ENCODE measurements around the gene RPL22.

Gene RPL22

GRCh38 chr1:6199298-6200187 is at the start of gene RPL22:
Gene RPL22, minus strand, starts transcription at chr1:6199595. Its CDS starts 22 bp downstream, at chr1:6199573.
- peak; percentile 99 for DNase-seq (ENCODE audit: low read depth in 2 of 2)

GRCh38 chr1:6248161-6248776 is 48.9 kb upstream of the RPL22 start:
- DNase-seq (ENCODE audit: low read depth in 2 of 2), result no peak

GRCh38 chr1:6247651-6248050 is 48.3 kb upstream of the RPL22 start:
- DNase-seq (ENCODE audit: low read depth in 2 of 2), result no peak

- DNase-seq (ENCODE audit: low read depth in 2 of 2), result peak in 1 of 2 experiments; percentile 23
These were observed 47.4 kb upstream of the RPL22 start for GRCh38 chr1:6246497-6247467.

DNA sequence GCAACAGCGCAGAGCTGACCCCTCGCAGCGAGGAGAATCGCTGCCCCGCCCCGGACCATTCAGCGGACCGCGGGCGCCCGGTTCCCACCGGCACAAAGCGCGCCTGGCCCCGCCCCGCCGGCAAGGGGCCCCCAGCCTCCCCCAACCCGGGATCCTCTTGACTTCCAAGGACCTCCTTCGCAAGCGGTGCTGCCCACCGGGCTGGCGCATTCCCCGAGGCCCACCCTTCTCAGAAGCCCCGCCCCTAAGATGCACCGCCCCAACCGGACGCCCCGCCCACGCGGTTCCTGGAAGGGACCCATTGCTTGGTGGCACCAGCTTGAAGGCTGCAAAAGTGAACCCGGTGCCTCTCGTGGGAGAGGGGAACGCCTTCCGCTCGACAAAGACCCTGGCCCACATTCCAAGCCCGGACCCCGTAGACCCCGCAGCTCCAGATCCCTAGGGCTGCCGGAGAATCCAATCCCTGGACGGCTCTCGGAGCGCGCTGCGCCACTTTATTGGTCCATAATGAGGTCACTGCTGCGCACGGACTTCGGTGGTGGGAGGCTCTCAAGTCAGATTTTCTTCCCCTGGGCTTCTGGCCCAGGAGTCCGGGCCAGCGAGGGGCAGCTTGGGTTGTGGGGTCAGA is 46.6 kb upstream of the RPL22 start:
- no peak for DNase-seq (ENCODE audit: low read depth in 2 of 2)

GRCh38 chr1:6245086-6245868 is 45.9 kb upstream of the RPL22 start:
- DNase-seq (ENCODE audit: low read depth in 2 of 2), result peak; percentile 45 to 49

DNA sequence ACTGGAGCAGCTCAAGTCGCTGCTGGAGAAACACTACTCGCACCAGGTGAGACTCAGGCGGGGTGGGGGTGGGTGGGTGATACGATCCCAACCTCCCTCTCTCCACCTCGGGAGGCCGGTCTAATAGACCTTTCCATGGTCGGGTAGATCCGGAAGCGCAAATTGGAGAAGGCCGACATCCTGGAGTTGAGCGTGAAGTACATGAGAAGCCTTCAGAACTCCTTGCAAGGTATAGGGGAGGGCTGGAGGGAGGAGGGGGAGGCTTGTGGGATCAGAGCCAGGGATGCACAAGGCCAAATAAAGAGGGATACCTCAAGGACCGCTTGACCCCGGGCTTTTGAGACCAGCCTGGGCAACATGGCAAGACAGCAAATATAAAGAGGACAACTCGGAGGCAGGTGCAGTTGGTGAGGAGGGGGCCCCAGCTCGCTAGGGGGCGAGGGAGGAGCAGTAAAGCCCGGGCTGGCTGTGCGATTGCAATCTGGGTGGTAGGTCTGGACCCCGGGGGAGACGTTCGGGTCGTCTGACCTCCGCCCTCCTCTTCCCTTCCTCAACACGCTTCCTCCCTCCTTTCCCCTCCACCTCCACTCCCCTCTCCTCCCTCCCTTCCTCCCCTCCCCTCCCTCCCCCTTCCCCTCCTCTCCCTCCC is 45.1 kb upstream of the RPL22 start:
- DNase-seq (ENCODE audit: low read depth in 2 of 2), result no peak

- no peak for DNase-seq (ENCODE audit: low read depth in 2 of 2)
These were observed 44.6 kb upstream of the RPL22 start, which contains the start of gene HES3 for GRCh38 chr1:6243993-6244392. Gene HES3, plus strand, starts transcription at chr1:6244179. Its CDS starts 187 bp downstream, at chr1:6244366.

- DNase-seq (ENCODE audit: low read depth in 2 of 2), result no peak
These were observed 43.8 kb upstream of the RPL22 start for GRCh38 chr1:6243053-6243834.

DNA sequence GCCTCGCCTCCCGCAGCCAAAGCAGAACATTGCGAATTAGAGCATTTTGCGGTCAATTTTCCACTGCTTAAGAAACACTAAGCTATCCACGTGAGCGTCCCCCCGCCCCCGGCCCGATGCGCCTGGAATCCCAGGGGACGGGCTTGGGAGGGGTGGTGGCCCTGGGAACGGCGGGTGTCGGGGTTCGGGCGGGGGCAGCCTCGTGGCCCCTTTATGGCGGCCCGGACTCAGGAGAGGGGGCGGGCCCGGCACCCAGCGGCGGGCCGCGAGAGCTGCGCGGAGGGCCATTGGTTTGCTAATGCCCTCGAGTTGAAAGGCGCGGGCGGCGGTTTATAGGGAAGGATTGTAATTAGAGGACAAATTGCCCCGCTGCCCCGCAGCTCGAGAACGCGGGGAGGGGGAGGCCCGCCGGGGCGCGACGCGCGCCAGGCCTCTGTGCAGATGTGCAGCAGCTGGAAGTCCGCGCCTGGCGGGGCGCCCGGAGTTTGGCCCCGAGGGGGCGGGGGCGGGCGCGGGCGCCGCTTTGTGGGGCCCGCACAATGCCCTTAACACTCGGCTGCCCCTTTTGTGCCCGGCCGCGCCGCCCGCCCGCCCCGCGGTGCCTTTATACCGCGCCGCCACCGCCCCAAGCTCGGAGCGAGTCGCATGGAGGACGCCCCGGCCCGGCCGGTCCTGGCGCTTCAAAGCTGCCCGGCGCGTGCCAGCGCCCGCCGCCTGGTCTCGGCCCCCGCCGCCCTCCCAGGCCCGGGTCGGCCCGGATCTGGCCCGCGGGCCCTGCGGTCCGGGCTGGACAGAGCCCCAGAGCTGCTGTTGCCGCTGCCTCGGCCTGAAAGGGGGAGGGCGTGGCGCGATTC is 42.7 kb upstream of the RPL22 start:
- DNase-seq (ENCODE audit: low read depth in 2 of 2), result no peak

- DNase-seq (ENCODE audit: low read depth in 2 of 2), result no peak
These were observed 41.9 kb upstream of the RPL22 start for GRCh38 chr1:6241107-6241886.

- DNase-seq (ENCODE audit: low read depth in 2 of 2), result peak; percentile 49 to 55
These were observed 40.8 kb upstream of the RPL22 start for GRCh38 chr1:6239950-6240768.

DNA sequence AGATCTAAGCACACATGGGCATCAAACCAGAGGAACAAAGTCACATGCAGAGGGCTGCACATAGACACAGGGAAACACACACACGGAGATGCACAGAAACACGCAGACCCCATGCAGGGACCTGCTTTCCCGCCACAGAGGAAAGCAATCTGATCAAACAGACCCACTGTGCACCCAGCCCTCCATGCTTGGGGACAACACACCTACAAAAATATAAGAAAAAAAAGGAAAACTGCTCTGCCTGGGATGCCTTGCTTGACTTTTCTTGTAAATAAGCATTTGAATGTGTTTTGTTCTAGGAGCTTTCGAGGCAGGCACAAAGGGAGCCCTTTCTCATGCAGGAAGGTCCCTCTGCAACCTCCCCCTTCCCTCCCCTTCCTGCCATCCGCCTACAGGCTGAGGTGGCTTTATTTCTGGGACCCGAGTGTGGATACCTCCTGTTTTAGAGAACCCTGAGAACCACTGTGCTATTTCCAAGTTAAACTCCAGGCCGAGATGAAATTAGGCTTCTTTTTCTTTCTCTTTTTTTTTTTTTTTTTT is 39.9 kb upstream of the RPL22 start:
- DNase-seq (ENCODE audit: low read depth in 2 of 2), result no peak

DNA sequence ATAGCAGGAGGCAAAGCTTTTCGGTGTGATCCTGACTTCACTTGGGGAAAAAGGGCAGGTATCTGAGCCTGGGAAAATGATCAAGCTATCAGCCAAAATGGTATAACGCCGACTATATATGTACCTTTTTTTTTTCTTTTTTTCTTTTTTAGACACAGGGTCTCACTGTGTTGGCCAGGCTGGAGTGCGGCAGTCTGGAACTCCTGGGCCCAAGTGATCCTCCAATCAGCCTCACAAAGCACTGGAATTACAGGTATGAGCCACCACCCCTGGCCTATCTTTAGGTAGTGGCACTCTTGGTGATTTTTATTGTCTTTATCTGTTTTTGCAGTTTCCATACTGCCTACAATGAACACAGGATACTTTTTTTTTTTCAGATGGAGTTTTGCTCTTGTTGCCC is 37.7 kb upstream of the RPL22 start:
- no peak for DNase-seq (ENCODE audit: low read depth in 2 of 2)

DNA sequence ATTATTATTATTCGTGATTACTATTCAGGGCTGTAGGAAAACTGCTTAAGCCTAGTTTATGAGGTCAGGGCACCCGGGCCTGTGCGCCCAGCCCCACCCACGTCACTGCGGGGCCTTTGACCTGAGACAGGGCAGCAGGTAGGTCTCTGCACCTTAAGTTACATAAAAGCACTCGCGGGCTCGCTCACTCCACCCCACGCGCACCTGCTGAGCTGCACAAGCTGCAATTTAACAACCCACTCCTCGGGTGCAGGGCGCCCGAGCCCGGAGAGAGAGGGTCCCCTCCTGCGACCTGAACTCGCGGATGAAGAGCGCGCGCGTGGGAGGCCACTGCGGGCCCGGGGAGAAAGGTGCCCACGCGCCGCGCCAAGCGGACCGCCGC is 35.9 kb upstream of the RPL22 start:
- no peak for DNase-seq (ENCODE audit: low read depth in 2 of 2)

GRCh38 chr1:6234502-6235295 is 35.3 kb upstream of the RPL22 start:
- no peak for DNase-seq (ENCODE audit: low read depth in 2 of 2)

Data from fibroblast of skin of left quadriceps (primary cell).